Loucy (cell line): ENCODE measurements around the gene SLC35E1.

Source experiments
- EZH2phosphoT487 ChIP-seq: fragments of 200-600 bp; IDR thresholded peaks from 2 replicates; pipeline ENCODE4 v1.6.1; 2018; ENCODE audit warnings: antibody characterized with exemption, mild to moderate bottlenecking, moderate library complexity, borderline replicate concordance
- TF ChIP-seq, protein P1 (sequence below): fragments of 200-600 bp; sonication (generic); conservative IDR thresholded peaks from 2 replicates; pipeline ENCODE4 v1.5.1; 2014; ENCODE audit warnings: mild to moderate bottlenecking, antibody characterized with exemption, low read length

DNA sequence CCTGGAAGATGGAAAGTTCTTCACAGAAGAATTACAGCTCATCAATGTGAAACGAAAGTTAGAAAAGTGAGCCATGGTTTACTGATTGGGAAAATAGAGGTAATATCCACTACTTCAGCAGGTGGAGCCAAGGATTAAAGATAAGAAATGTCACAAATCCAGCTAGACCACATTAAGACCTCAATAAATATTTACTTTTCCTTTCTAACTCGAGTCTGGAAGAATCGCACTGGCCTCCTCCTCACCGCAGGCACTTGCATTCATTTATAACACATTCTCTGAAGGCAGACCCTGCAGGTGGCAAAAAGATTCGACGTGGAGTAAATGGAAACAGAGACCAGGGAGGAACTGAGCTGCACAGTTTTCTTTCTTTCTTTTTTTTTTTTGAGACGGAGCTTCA lies 7.4 kb downstream of the SLC35E1 start:
- TF ChIP-seq, protein P1, sequence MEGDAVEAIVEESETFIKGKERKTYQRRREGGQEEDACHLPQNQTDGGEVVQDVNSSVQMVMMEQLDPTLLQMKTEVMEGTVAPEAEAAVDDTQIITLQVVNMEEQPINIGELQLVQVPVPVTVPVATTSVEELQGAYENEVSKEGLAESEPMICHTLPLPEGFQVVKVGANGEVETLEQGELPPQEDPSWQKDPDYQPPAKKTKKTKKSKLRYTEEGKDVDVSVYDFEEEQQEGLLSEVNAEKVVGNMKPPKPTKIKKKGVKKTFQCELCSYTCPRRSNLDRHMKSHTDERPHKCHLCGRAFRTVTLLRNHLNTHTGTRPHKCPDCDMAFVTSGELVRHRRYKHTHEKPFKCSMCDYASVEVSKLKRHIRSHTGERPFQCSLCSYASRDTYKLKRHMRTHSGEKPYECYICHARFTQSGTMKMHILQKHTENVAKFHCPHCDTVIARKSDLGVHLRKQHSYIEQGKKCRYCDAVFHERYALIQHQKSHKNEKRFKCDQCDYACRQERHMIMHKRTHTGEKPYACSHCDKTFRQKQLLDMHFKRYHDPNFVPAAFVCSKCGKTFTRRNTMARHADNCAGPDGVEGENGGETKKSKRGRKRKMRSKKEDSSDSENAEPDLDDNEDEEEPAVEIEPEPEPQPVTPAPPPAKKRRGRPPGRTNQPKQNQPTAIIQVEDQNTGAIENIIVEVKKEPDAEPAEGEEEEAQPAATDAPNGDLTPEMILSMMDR = no peak
- TF ChIP-seq EZH2phosphoT487 = no peak
